GM08714 (cell line): ENCODE measurements around the gene ERCC5.

Experiments used
- H3K4me3 ChIP-seq: fragments of 200-500 bp; sonication (Bioruptor generic); 2 replicates; pipeline ENCODE4 v1.5.1; 2014; ENCODE audit warnings: mild to moderate bottlenecking, low read length, inconsistent platforms
- ZNF274 ChIP-seq: IDR thresholded peaks from 2 replicates; pipeline ENCODE4 v1.6.1; 2012; ENCODE audit warnings: mild to moderate bottlenecking, low read depth, low read length

The ERCC5 gene

DNA sequence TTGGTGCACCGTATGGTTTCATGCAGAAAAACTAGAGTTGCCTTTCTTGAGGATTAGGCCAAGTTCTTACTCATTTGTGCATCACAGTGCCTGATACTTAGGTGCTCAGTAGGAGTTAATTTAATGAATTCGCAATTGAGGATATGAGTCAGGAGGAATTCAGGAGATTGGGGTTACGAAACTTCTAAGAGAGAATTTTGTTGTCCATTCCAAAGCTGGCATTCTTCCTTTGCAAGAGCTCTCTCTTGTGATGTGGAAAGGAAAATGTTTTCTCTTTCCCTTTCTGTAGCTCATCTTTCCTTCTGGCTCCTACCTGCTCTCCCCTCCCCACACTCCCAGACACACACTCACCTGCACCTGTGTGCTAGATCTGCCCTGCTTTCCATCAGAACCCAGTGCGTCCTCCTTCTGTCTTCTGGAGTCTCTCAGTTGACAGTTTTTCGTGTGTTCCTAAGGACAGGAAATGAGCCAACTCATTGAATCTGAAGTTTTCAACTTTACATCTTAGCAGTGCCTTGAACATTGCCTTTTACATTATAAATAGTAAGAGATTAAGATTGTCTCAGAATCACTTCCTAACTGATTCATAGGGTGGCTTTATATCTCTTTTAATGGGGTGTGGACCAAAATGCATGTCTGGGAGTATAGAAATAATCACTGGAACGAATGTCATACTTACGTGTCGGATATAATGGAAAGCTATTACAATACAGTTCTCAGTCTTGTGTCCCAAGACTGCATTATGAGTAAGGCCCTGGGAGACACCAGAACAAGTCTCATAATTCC is 19.7 kb upstream of the ERCC5 start:
- no peak overlapping the region for H3K4me3 ChIP-seq
- no peak for TF ChIP-seq ZNF274

GRCh38 chr13:102830646-102831045 is 15.2 kb upstream of the ERCC5 start:
- TF ChIP-seq ZNF274, result no peak
- no peak overlapping the region for H3K4me3 ChIP-seq

DNA sequence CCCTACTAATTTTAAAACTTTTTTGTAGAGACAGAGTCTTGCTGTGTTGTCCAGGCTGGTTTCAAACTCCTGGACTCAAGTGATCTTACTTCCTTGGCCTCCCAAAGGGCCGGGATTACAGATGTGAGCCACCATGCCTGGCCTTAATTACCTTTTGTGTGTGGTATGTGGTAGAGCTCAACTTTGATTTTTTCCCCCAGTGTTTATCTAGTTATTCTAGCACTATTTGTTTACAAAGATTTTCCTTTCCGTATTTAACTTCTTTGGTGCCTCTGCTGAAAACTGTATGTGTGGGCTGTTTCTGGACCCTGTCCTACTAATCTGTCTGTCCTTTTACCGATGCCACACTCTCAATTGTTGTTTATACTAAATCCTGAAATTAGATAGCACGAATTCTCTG is 9.4 kb upstream of the ERCC5 start:
- TF ChIP-seq ZNF274, result no peak

GRCh38 chr13:102838273-102838672 is 7.6 kb upstream of the ERCC5 start:
- no peak overlapping the region for H3K4me3 ChIP-seq
- TF ChIP-seq ZNF274, result no peak

More for the DNA sequence above, 9.4 kb upstream of the ERCC5 start:
- H3K4me3 ChIP-seq, result no peak overlapping the region

DNA sequence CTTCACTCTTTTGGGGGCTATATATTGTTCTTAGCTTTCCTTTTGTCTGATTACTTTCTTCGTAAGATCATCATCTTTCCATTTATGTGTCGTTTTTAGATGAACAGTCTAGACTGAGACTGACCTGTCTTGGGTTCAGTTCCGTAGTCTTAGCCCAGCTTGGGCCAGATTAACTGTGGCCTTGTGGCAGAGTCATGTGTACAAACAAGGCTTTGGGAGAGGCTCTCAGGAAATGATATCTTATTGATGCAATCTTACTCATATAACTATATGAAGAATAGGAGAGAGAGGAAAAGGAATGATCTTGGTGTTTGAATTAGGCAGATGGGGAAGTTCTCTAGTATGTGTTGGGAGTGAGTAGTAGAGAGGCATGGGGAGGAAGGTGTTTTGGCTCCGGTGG is 6.8 kb upstream of the ERCC5 start:
- TF ChIP-seq ZNF274, result no peak
- no peak overlapping the region for H3K4me3 ChIP-seq

DNA sequence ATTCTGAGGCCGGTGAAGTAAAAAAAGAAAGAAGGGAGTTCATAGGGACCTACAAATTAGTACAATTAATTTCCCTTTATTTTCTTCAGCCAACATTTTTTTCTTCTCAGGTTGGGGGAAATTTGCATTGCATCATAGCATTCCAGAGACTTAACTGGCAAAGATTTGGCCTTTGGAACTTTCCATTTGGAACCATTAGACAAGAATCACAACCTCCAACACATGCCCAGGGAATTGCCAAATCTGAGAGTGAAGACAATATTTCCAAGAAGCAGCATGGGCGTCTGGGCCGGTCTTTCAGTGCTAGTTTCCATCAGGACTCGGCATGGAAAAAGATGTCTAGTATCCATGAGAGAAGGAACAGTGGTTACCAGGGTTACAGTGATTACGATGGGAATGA is 6.4 kb upstream of the ERCC5 start:
- no peak overlapping the region for H3K4me3 ChIP-seq
- TF ChIP-seq ZNF274, result no peak

DNA sequence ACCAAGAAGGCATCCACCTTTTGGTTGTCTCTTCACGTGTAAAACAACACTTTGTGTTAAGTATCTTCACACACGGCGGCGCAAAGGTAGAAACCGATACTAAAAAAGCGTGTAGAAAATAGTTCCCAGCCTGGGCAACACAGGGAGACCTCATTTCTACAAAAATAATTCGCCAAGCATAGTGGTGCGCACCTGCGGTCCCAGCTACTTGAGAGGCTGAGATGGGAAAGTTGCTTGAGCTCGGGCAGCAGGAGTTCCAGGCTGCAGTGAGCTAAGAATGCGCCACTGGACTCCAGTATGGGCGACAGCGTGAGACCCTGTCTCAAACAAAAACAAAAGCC is 573 bp upstream of the ERCC5 start:
- no peak for TF ChIP-seq ZNF274
- H3K4me3 ChIP-seq, result peak overlapping the region; percentile 92

- H3K4me3 ChIP-seq, result peak overlapping the region; percentile 92
- no peak for TF ChIP-seq ZNF274
Measured at GRCh38 chr13:102846261-102847015, 606 bp downstream of the ERCC5 start.

DNA sequence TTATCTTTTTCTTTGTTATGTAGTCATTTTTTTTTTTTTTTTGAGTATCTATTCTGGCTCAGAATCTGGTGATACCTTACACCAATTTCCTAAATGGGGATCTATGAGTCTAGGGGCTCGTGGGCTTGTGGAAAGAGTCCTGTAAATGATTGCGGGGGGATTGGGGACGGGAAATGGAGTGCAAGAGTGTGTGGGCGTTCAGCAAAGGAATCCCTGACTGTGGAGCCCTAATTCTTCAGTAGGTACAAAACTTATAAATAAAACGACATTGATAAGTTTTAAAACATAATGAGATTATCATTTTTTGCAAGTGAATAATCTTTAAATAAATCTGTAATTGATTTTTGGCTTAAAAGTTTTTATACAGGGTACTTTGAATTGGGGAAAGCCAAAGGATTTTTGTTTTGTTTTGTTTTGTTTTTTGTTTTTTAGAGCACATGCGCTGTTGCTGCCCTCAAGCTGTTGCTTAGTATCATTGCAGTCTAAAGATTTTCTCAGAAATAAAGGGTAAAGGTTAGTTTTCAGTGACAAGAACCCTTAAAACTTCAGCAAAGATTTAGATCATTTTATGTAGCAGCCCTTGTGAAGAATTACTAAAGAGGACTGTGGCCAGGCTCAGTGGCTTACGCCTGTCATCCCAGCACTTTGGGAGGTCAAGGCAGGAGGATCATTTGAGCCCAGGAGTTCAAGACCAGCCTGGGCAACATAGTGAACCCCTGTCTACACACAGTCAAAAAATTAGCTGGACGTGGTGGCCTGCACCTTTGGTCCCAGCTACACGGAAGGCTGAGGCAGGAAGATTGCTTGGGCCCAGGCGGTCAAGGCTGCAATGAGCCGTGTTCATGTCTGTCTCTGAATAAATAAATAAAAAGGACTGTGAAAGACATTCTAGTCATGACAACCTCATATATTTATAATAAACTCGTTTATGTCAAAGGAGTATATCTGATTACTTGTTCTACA is 1.7 kb downstream of the ERCC5 start:
- TF ChIP-seq ZNF274, result no peak
- peak overlapping the region; percentile 92 for H3K4me3 ChIP-seq

DNA sequence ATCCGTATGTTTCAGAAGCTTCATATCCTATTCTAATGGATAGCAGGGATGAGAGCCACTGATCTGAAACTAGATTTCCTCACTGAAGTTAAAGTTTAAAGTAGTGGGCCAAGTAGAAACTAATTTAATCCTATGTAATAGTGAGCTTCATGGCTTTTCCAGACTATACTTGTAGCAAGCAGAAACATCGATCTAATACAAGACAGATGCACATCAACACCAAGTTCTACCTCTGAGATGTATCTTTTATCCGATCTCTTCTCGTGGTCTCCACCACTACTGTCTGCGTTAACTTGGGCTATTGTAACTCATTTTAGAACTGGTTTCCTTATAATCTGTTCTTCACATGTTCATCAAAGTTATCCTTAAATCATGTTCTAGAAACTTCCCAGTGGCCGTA is 3.1 kb downstream of the ERCC5 start:
- H3K4me3 ChIP-seq, result no peak overlapping the region
- TF ChIP-seq ZNF274, result no peak

- TF ChIP-seq ZNF274, result no peak
- H3K4me3 ChIP-seq, result no peak overlapping the region
Measured at GRCh38 chr13:102852556-102852955, 6.7 kb downstream of the ERCC5 start.

GRCh38 chr13:102854675-102855074 is 8.8 kb downstream of the ERCC5 start:
- TF ChIP-seq ZNF274, result no peak
- H3K4me3 ChIP-seq, result no peak overlapping the region; the same call in 1 of the 2 replicates

- H3K4me3 ChIP-seq, result no peak overlapping the region
- no peak for TF ChIP-seq ZNF274
Measured at GRCh38 chr13:102856557-102856956, 10.7 kb downstream of the ERCC5 start.

- TF ChIP-seq ZNF274, result no peak
- H3K4me3 ChIP-seq, result no peak overlapping the region
Measured at GRCh38 chr13:102862624-102863210, 16.9 kb downstream of the ERCC5 start.
